ENCODE measurements around the gene HCFC2. TPM values are rescaled to one million over a fixed set of nuclear protein-coding genes. Genes with fewer than 3 reads are reported as not detected.

HCFC2 gene
- total and polyA plus RNA-seq, 2 of the 8 experiments (the other 6 are each of a cell fraction or from before 2014, with no cell fraction given), result 0.62 to 1.8 TPM

DNA sequence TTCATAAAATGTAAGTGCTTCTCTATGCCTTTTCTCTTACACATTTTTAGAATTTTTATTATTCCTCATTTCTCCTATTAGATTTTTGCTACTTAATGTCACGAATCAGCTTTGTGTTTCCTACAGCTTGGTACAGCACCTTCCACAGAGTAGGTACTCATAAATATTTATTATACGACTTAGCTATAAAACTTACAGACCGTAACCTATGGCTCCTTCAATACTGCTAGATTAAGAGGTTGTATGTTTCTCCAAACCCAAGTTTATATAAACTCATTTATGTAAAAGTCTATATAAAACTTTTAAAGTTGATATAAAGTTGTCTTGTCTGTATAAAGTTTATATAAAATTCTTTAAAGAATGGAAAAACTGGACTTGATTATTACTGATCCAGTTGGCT, 62.2 kb downstream of the HCFC2 start (continued):
- TF ChIP-seq, protein P1, sequence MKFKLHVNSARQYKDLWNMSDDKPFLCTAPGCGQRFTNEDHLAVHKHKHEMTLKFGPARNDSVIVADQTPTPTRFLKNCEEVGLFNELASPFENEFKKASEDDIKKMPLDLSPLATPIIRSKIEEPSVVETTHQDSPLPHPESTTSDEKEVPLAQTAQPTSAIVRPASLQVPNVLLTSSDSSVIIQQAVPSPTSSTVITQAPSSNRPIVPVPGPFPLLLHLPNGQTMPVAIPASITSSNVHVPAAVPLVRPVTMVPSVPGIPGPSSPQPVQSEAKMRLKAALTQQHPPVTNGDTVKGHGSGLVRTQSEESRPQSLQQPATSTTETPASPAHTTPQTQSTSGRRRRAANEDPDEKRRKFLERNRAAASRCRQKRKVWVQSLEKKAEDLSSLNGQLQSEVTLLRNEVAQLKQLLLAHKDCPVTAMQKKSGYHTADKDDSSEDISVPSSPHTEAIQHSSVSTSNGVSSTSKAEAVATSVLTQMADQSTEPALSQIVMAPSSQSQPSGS (IDR thresholded peaks at IDR 0.05; ENCODE audit: low read length), result no peak
- TF ChIP-seq KDM5A (IDR thresholded peaks at IDR 0.05; ENCODE audit: low read length) (no peak), CBX8 (IDR thresholded peaks at IDR 0.05; ENCODE audit: borderline replicate concordance, low read depth, low read length) (no peak)

Measured in H1 (cell line).